Lower leg skin (tissue), 4 donors: ENCODE measurements around the gene KIF17. TPM values are rescaled to one million over a fixed set of nuclear protein-coding genes. Genes with fewer than 3 reads are reported as not detected.
"Not testable (repeated sequence)": the region's sequence is repeated elsewhere in the genome, so short reads cannot be mapped to it uniquely, and the experiment has no call there.

Experiments used
- DNase-seq, 2 donors: peaks; one replicate each; pipeline ENCODE4 v3.0.0-alpha.2; 2019; ENCODE audit warnings: low spot score in 2 of 2
- H3K4me3 ChIP-seq: fragments of 200-600 bp; sonication (generic); 2 replicates; pipeline ENCODE4 v1.5.1; 2017; ENCODE audit warnings: mild to moderate bottlenecking, low read depth; ENCODE audit not compliant: poor library complexity, severe bottlenecking
- POLR2A ChIP-seq, 2 donors: fragments of 450-650 bp; IDR thresholded peaks; one replicate each; pipeline ENCODE4 v1.6.1; 2016 to 2017; ENCODE audit warnings: antibody characterized with exemption in 2 of 2, mild to moderate bottlenecking in 1 of 2, moderate library complexity in 1 of 2
- WGBS, 2 donors: methylation state at CpG; one replicate each; pipeline ENCODE4 v1.1.5; 2018; 5-methylcytosine and 5-hydroxymethylcytosine counted together
- intact Hi-C: fragments of 100-400 bp; cut with DNase I; formaldehyde crosslinking; loops from one replicate; pipeline ENCODE4 v1.15.0; 2023; ENCODE audit warnings: low total_unique reads
- total RNA-seq, 4 donors: library from RNA; depleted of rRNA; stranded (reverse); fragments of >200 nt; gene quantifications; one replicate each; pipeline ENCODE4 v1.1.0, GENCODE V29; 2016
- TF ChIP-seq, protein P1 (sequence below), 3 donors: fragments of 450-650 bp; IDR thresholded peaks; one replicate each; pipeline ENCODE4 v1.5.1; 2016; ENCODE audit warnings: antibody characterized with exemption in 3 of 3, mild to moderate bottlenecking in 3 of 3, moderate library complexity in 2 of 3

KIF17 gene
- total RNA-seq, 4 donors from 2014 or later = 0.30 to 5.7 (median 2.2) TPM

GRCh38 chr1:20721117-20722061 is 3.6 kb upstream of the KIF17 start:
- intact Hi-C loops = no loop called here
- TF ChIP-seq POLR2A (IDR thresholded peaks at IDR 0.05) = no peak
- no peak overlapping the region for H3K4me3 ChIP-seq
- DNase-seq = peak in 1 of 2 donors; percentile 70
- WGBS, 2 donors = 88 to 91% methylated on average over 26 to 28 of the region's 29 CpGs

- TF ChIP-seq, protein P1, sequence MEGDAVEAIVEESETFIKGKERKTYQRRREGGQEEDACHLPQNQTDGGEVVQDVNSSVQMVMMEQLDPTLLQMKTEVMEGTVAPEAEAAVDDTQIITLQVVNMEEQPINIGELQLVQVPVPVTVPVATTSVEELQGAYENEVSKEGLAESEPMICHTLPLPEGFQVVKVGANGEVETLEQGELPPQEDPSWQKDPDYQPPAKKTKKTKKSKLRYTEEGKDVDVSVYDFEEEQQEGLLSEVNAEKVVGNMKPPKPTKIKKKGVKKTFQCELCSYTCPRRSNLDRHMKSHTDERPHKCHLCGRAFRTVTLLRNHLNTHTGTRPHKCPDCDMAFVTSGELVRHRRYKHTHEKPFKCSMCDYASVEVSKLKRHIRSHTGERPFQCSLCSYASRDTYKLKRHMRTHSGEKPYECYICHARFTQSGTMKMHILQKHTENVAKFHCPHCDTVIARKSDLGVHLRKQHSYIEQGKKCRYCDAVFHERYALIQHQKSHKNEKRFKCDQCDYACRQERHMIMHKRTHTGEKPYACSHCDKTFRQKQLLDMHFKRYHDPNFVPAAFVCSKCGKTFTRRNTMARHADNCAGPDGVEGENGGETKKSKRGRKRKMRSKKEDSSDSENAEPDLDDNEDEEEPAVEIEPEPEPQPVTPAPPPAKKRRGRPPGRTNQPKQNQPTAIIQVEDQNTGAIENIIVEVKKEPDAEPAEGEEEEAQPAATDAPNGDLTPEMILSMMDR (IDR thresholded peaks at IDR 0.05) = no peak
- TF ChIP-seq POLR2A (IDR thresholded peaks at IDR 0.05) = no peak
- intact Hi-C loops = no loop called here
- 89 to 91% methylated on average over 11 to 12 of the region's 12 CpGs for WGBS, 2 donors
- H3K4me3 ChIP-seq = no peak overlapping the region
- DNase-seq = peak in 1 of 2 donors; percentile 56
These were observed 2.9 kb upstream of the KIF17 start for GRCh38 chr1:20720631-20721091.

GRCh38 chr1:20719871-20720620 is 2.2 kb upstream of the KIF17 start:
- H3K4me3 ChIP-seq = no peak overlapping the region
- intact Hi-C loops = no loop called here
- 73 to 75% methylated on average over 5 of the region's 5 CpGs for WGBS, 2 donors
- TF ChIP-seq POLR2A (IDR thresholded peaks at IDR 0.05) = no peak
- TF ChIP-seq, protein P1 (IDR thresholded peaks at IDR 0.05) = no peak
- DNase-seq = peak in 1 of 2 donors; percentile 76

DNA sequence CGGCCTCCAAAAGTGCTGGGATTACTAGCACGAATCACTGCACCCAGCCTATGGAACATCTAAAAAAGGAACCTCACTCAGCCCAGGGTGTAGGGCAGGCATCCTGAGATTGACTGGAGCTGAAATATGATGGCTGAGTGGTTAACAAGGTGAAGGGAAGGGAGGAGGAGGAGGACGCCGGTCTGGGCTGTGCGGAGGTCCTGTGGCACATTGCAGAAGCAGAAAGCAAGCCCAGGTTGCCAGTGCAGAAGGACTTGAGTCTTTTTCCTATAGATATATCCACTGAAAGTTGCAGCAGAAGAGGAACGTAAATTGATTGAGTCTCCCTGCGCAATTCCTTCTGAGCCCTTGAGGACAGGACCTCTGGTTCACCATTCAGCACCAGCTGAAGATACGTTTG is 1.5 kb upstream of the KIF17 start:
- intact Hi-C loops = no loop called here
- H3K4me3 ChIP-seq = no peak overlapping the region

DNA sequence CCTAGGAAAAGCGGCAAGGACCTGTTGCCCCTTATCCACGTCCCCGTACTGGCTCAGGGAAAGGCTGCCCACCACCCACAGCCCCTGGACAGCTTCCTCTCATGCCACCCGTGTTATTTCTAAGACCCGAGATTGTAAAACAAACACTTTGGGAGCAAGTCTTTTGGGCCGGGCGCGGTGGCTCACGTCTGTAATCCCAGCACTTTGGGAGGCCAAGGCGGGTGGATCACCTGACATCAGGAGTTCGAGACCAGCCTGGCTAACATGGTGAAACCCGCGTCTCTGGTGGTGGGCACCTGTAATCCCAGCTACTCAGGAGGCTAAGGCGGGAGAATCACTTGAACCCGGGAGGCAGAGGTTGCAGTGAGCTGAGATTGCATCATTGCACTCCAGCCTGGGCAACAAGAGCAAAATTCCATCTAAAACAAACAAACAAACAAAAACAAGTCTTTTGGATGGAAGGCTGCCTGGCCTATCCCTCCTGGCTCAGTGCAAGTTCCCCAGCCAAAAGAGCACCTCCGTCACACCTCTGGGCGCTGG is 606 bp upstream of the KIF17 start:
- DNase-seq = peak in 1 of 2 donors; percentile 82
- H3K4me3 ChIP-seq, intact Hi-C loops: not testable (repeated sequence)
- 67 to 69% methylated on average over 16 to 17 of the region's 17 CpGs for WGBS, 2 donors

More for the DNA sequence above, 1.5 kb upstream of the KIF17 start:
- peak in 1 of 2 donors; percentile 80 for DNase-seq
- 88 to 90% methylated on average over 8 of the region's 8 CpGs for whole genome bisulfite sequencing, 2 donors
- TF ChIP-seq, protein P1 (IDR thresholded peaks at IDR 0.05) = no peak
- TF ChIP-seq POLR2A (IDR thresholded peaks at IDR 0.05) = no peak

GRCh38 chr1:20716232-20716631 is 1.6 kb downstream of the KIF17 start:
- TF ChIP-seq, protein P1 (IDR thresholded peaks at IDR 0.05) = no peak
- TF ChIP-seq POLR2A (IDR thresholded peaks at IDR 0.05) = no peak
- H3K4me3 ChIP-seq = no peak overlapping the region
- WGBS, 2 donors = 84 to 85% methylated on average over 13 of the region's 13 CpGs
- intact Hi-C loops = no loop called here
- no peak for DNase-seq
